ACC112 (cell line): ENCODE measurements around the gene BEX5.
"Not testable (repeated sequence)": the region's sequence is repeated elsewhere in the genome, so short reads cannot be mapped to it uniquely, and the experiment has no call there.

Experiments
- H2AFZ ChIP-seq: fragments of 200-600 bp; sonication (generic); one replicate; pipeline ENCODE4 v1.6.0; 2017; ENCODE audit warnings: antibody characterized with exemption, low read length; ENCODE audit not compliant: unreplicated experiment
- H3K27ac ChIP-seq: fragments of 200-600 bp; sonication (generic); 2 replicates; pipeline ENCODE4 v1.5.1; 2014; ENCODE audit warnings: low read depth, mild to moderate bottlenecking, antibody characterized with exemption, low read length, moderate library complexity
- H3K27me3 ChIP-seq: fragments of 200-600 bp; sonication (generic); 2 replicates; pipeline ENCODE4 v1.6.1; 2014; ENCODE audit warnings: mild to moderate bottlenecking, antibody characterized with exemption, low read length, moderate library complexity, mixed read lengths; ENCODE audit not compliant: insufficient read depth
- H3K36me3 ChIP-seq: fragments of 200-600 bp; sonication (generic); 2 replicates; pipeline ENCODE4 v1.6.1; 2016; ENCODE audit warnings: mild to moderate bottlenecking, antibody characterized with exemption, low read length, moderate library complexity, mixed read lengths; ENCODE audit not compliant: insufficient read depth
- H3K4me1 ChIP-seq: fragments of 200-600 bp; sonication (generic); one replicate; pipeline ENCODE4 v1.6.1; 2016; ENCODE audit warnings: low read length, mixed read lengths; ENCODE audit not compliant: insufficient read depth, unreplicated experiment, control insufficient read depth
- H3K4me3 ChIP-seq: fragments of 200-600 bp; sonication (generic); 2 replicates; pipeline ENCODE4 v1.5.1; 2014; ENCODE audit warnings: mild to moderate bottlenecking, low read depth, low read length
- H3K79me2 ChIP-seq: fragments of 200-600 bp; sonication (generic); one replicate; pipeline ENCODE4 v1.6.0; 2016; ENCODE audit warnings: low read length; ENCODE audit not compliant: control insufficient read depth, unreplicated experiment, insufficient read depth

Gene BEX5

GRCh38 chrX:102126080-102126818 lies 29.5 kb downstream of the BEX5 start:
- not testable (repeated sequence) for H2AFZ ChIP-seq, H3K4me1 ChIP-seq, H3K79me2 ChIP-seq, H3K27me3 ChIP-seq, H3K27ac ChIP-seq, H3K4me3 ChIP-seq, H3K36me3 ChIP-seq

- not testable (repeated sequence) for H3K27ac ChIP-seq, H3K4me1 ChIP-seq, H2AFZ ChIP-seq, H3K36me3 ChIP-seq, H3K79me2 ChIP-seq, H3K4me3 ChIP-seq, H3K27me3 ChIP-seq
Measured at GRCh38 chrX:102125436-102125835, 30.3 kb downstream of the BEX5 start, which contains the start of gene TCEAL2. Gene TCEAL2 (plus strand): TSS chrX:102125679. CDS start chrX:102126831, 1,152 bp downstream.

GRCh38 chrX:102125014-102125413 lies 30.8 kb downstream of the BEX5 start:
- not testable (repeated sequence) for H3K79me2 ChIP-seq, H3K27me3 ChIP-seq, H3K4me1 ChIP-seq, H3K27ac ChIP-seq, H2AFZ ChIP-seq, H3K36me3 ChIP-seq, H3K4me3 ChIP-seq

- no peak overlapping the region for H3K27ac ChIP-seq
- H2AFZ ChIP-seq = no peak overlapping the region
- no peaks in the 10 kb centered on the region for H3K79me2 ChIP-seq
- no peaks in the 10 kb centered on the region for H3K4me1 ChIP-seq
- H3K4me3 ChIP-seq = no peak overlapping the region
- no peaks in the 10 kb centered on the region for H3K36me3 ChIP-seq
- no peaks in the 10 kb centered on the region for H3K27me3 ChIP-seq
Measured at GRCh38 chrX:102115748-102116147, 40.0 kb downstream of the BEX5 start.

- Histone ChIP-seq H3K27ac (no peak overlapping the region), H3K36me3 (no peaks in the 10 kb centered on the region), H3K79me2 (no peaks in the 10 kb centered on the region), H3K4me1 (no peaks in the 10 kb centered on the region), H3K27me3 (no peaks in the 10 kb centered on the region), H3K4me3 (no peak overlapping the region), H2AFZ (no peak overlapping the region)
Measured at GRCh38 chrX:102113367-102113766, 42.4 kb downstream of the BEX5 start.
